LNCaP clone FGC (cell line): Measurements from ENCODE around the gene OTOP2.
"Not testable (repeated sequence)": the region's sequence is repeated elsewhere in the genome, so short reads cannot be mapped to it uniquely, and the experiment has no call there.

Source experiments
- DNase-seq: peaks from one replicate; pipeline ENCODE4 v3.0.0-alpha.2; 2011; ENCODE audit warnings: low read depth
- H3K4me3 ChIP-seq: 2 replicates; pipeline ENCODE4 v1.5.1; 2011; ENCODE audit warnings: mild to moderate bottlenecking, low read depth, low read length, control low read depth
- TF ChIP-seq, protein P1 (sequence below): IDR thresholded peaks from 2 replicates; pipeline ENCODE4 v1.5.1; 2012; ENCODE audit warnings: mild to moderate bottlenecking; ENCODE audit not compliant: control insufficient read depth, insufficient read depth; ENCODE audit errors: extremely low read depth

OTOP2 gene

DNA sequence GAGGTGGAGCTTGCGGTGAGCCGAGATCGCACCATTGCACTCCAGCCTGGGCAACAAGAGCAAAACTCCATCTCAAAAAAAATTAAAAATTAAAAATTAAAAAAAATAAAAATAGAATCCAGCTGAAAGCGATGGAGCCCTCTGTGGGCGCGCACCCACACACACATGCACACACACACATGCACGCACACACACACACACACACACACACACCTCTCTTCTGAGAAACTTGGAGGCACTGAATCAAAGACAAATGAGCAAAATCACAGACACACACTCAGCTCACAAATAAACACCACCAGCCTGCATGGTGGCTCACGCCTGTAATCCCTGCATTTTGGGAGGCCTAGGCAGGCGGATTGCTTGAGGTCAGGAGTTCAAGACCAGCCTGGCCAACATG lies 21.0 kb upstream of the OTOP2 start:
- TF ChIP-seq, protein P1, sequence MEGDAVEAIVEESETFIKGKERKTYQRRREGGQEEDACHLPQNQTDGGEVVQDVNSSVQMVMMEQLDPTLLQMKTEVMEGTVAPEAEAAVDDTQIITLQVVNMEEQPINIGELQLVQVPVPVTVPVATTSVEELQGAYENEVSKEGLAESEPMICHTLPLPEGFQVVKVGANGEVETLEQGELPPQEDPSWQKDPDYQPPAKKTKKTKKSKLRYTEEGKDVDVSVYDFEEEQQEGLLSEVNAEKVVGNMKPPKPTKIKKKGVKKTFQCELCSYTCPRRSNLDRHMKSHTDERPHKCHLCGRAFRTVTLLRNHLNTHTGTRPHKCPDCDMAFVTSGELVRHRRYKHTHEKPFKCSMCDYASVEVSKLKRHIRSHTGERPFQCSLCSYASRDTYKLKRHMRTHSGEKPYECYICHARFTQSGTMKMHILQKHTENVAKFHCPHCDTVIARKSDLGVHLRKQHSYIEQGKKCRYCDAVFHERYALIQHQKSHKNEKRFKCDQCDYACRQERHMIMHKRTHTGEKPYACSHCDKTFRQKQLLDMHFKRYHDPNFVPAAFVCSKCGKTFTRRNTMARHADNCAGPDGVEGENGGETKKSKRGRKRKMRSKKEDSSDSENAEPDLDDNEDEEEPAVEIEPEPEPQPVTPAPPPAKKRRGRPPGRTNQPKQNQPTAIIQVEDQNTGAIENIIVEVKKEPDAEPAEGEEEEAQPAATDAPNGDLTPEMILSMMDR, result no peak
- no peak for DNase-seq
- H3K4me3 ChIP-seq, result no peak overlapping the region

DNA sequence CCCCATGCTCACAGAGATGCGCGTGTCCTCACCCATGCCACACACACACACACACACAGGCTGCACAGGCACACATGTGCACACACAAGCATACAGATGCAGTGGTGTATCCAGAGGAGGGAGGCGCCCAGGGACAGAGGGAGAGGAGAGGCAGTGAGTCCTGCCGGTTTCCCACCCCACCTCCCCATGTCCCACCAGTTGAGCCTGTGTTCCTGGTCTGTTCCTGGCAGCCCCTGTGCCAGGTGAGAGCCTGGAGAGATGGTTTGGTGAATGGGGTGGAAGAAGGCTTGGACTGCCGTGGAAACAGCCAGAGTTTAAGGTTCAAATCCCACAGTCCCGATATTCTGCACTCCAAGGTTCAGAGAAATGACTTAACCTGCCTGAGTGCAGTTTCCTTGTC lies 20.4 kb upstream of the OTOP2 start:
- TF ChIP-seq, protein P1, result no peak
- no peak overlapping the region for H3K4me3 ChIP-seq
- DNase-seq, result no peak

DNA sequence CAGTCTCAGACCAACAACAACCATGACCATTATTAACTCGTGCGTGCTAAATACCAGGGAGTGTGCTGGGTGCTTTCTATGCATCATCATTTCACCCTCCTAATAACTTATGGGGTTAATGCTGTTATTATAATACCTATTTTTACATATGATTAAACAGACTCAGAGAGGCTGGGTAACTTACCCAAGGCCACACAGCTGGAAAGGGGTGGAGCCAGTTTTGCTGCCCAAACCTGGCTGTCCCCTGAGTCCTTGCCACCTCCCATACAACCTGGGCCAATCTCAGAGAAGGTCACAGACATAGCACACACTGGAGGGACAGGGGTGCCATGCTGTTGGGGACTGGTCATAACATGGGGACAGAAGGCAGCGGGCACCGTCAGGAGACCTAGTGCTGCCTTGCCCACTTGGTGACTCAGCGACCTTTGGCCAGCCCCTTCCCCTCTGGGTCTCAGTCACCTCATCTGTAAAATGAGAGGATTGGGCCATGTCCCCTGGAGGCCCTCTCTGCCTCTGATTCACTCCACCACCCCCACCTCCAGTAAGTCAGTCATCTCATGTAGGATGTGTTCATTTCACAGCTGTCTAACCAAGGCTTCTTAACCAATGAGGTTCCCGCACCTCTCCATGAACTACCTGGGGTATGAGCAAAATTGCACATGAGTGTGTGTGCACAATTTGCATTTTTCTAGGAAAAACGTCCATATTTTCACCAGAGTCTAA lies 19.2 kb upstream of the OTOP2 start:
- H3K4me3 ChIP-seq, result no peak overlapping the region
- no peak for DNase-seq
- TF ChIP-seq, protein P1, result no peak

DNA sequence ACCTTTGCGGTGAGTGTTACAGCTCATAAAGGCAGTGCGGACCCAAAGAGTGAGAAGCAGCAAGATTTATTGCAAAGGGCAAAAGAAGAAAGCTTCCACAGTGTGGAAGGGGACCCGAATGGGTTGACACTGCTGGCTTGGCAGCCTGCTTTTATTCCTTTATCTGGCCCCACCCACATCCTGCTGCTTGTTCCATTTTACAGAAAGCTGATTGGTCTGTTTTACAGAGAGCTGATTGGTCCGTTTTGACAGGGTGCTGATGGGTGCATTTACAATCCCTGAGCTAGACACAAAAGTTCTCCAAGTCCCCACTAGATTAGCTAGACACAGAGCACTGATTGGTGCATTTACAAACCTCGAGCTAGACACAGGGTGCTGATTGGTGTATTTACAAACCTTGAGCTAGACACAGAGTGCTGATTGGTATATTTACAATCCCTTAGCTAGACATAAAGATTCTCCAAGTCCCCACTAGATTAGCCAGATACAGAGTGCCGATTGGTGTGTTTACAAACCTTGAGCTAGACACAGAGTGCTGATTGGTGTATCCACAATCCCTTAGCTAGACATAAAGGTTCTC lies 17.8 kb upstream of the OTOP2 start:
- H3K4me3 ChIP-seq, DNase-seq: not testable (repeated sequence)

DNA sequence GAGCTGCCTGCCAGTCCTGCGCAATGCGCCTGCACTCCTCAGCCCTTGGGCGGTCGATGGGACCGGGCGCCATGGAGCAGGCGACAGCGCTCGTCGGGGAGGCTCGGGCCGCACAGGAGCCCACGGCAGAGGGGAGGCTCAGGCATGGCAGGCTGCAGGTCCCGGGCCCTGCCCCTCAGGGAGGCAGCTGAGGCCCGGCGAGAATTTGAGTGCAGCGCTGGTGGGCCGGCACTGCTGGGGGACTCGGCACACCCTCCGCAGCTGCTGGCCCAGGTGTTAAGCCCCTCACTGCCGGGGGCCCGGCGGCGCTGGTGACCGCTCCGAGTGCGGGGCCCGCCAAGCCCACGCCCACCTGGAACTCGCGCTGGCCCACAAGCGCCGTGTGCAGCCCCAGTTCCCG lies 17.1 kb upstream of the OTOP2 start:
- no peak overlapping the region for H3K4me3 ChIP-seq
- TF ChIP-seq, protein P1, result no peak
- DNase-seq, result no peak

DNA sequence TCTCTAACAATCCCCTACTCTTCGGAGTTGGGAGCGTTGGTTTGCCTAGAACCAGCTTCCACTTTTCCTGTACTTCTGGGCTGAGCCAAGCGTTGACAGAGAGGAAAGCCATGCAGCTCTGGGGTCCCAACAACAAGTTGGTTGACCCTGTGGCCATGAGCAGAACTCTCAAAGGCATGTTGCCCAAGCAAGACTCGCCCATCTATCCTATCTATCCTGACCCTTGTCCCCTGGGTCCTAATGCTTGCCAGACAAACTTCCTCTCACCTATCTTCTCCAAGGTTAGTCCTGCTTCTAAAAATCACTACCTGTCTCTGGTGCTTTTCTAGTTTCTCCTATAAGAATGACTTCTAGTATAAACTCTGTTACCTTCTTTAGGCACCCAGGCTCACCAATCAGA lies 15.0 kb upstream of the OTOP2 start:
- DNase-seq, H3K4me3 ChIP-seq: not testable (repeated sequence)

DNA sequence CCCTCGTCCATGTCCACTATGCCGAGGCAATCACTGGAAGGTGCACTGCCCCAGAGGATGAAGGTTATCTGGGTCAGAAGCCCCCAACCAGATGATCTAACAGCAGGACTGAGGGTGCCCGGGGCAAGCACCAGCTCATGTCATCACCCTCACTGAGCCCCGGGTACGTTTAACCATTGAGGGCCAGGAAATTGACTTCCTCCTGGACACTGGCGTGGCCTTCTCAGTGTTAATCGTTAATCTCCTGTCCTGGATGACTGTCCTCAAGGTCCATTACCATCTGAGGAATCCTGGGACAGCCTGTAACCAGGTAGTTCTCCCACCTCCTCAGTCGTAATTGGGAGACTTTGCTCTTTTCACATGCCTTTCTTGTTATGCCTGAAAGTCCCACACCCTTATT lies 12.7 kb upstream of the OTOP2 start:
- H3K4me3 ChIP-seq, DNase-seq: not testable (repeated sequence)

DNA sequence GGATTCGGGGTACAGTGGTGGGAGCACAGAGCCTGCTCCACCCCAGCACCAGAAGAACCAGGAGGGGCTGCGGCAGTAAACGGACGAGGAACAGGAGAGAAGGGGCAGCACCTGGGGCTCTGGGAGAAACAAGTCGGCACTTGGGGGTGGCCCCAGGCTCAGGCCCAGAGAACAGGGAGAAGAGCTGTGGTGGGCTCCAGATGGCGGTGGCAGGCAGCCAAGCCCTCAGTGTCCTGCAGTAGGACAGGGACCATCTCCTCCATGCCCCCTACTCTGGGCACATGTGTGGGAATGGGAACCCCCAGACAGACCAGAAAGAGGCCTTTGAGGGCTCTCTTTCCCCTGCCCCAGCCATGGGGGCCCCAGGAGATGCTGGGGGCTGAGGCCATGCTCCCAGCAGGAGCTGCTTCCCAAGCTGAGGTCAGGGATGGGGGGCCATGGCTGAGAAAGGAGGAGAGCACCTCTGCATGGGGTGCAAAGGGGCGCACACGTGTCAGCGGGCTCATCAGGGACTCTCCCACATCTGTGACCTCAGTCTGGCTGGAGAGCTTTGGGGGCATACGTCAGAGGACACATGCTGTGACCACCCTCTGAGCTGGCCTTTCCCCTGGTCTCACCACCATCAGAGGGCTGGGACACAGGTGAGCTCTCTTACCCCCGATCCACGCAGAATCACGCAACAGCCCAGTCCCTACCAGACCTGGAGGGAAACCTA lies 7.8 kb upstream of the OTOP2 start:
- TF ChIP-seq, protein P1, result no peak
- H3K4me3 ChIP-seq, result no peak overlapping the region
- DNase-seq, result no peak
